SK-N-MC (cell line): Measurements from ENCODE around the gene CHP2.

Source experiments
- EZH2 ChIP-seq: fragments of 200-600 bp; sonication (generic); IDR thresholded peaks from one replicate; pipeline ENCODE4 v1.6.1; 2017; ENCODE audit warnings: antibody characterized with exemption
- POLR2AphosphoS5 ChIP-seq: IDR thresholded peaks from 2 replicates; pipeline ENCODE4 v1.6.1; 2012; ENCODE audit warnings: mild to moderate bottlenecking, low read depth, low read length, borderline replicate concordance

GRCh38 chr16:23802776-23803175 lies 48.0 kb downstream of the CHP2 start:
- TF ChIP-seq POLR2AphosphoS5 (no peak), EZH2 (no peak)
